ENCODE data around the gene CD58.

CD58 gene

GRCh38 chr1:116491700-116492357, 79.0 kb downstream of the CD58 start:
- ATAC-seq (ENCODE audit: low read depth) (no peak), DNase-seq (ENCODE audit: low spot score) (no peak)
- Histone ChIP-seq H3K27ac (ENCODE audit: poor library complexity, severe bottlenecking) (no peak overlapping the region), H3K4me1 (ENCODE audit: insufficient read depth, poor library complexity, severe bottlenecking) (peaks cover 21% of the 10 kb centered on the region), H3K27me3 (ENCODE audit: insufficient read depth, poor library complexity, severe bottlenecking) (no peaks in the 10 kb centered on the region), H3K36me3 (ENCODE audit: low read depth) (no peaks in the 10 kb centered on the region), H3K4me3 (ENCODE audit: severe bottlenecking) (no peak overlapping the region), H3K9me3 (ENCODE audit: severe bottlenecking) (no peaks in the 10 kb centered on the region)
- TF ChIP-seq CTCF (IDR thresholded peaks at IDR 0.05; ENCODE audit: poor library complexity, severe bottlenecking): no peak

GRCh38 chr1:116490588-116490987, 80.2 kb downstream of the CD58 start:
- no peak for ATAC-seq (ENCODE audit: low read depth)
- H3K9me3 ChIP-seq (ENCODE audit: severe bottlenecking): no peaks in the 10 kb centered on the region
- no peak overlapping the region for H3K27ac ChIP-seq (ENCODE audit: poor library complexity, severe bottlenecking)
- H3K4me1 ChIP-seq (ENCODE audit: insufficient read depth, poor library complexity, severe bottlenecking): peaks cover 19% of the 10 kb centered on the region
- no peaks in the 10 kb centered on the region for H3K36me3 ChIP-seq (ENCODE audit: low read depth)
- no peak overlapping the region for H3K4me3 ChIP-seq (ENCODE audit: severe bottlenecking)
- DNase-seq (ENCODE audit: low spot score): no peak
- no peak for TF ChIP-seq CTCF (IDR thresholded peaks at IDR 0.05; ENCODE audit: poor library complexity, severe bottlenecking)
- H3K27me3 ChIP-seq (ENCODE audit: insufficient read depth, poor library complexity, severe bottlenecking): no peaks in the 10 kb centered on the region

- Histone ChIP-seq H3K27me3 (ENCODE audit: insufficient read depth, poor library complexity, severe bottlenecking) (no peaks in the 10 kb centered on the region), H3K27ac (ENCODE audit: poor library complexity, severe bottlenecking) (peak overlapping the region; percentile 8), H3K9me3 (ENCODE audit: severe bottlenecking) (no peaks in the 10 kb centered on the region), H3K4me1 (ENCODE audit: insufficient read depth, poor library complexity, severe bottlenecking) (peaks cover 18% of the 10 kb centered on the region), H3K36me3 (ENCODE audit: low read depth) (no peaks in the 10 kb centered on the region), H3K4me3 (ENCODE audit: severe bottlenecking) (no peak overlapping the region)
- no peak for DNase-seq (ENCODE audit: low spot score)
- ATAC-seq (ENCODE audit: low read depth): 0 out of 3 replicates have a peak, but pooled peaks have one; percentile 24
- TF ChIP-seq CTCF (IDR thresholded peaks at IDR 0.05; ENCODE audit: poor library complexity, severe bottlenecking): no peak
Observed at GRCh38 chr1:116489231-116489697, 81.6 kb downstream of the CD58 start.

- peaks cover 18% of the 10 kb centered on the region for H3K4me1 ChIP-seq (ENCODE audit: insufficient read depth, poor library complexity, severe bottlenecking)
- no peak for DNase-seq (ENCODE audit: low spot score)
Observed at GRCh38 chr1:116488071-116488470, 82.8 kb downstream of the CD58 start.

More at GRCh38 chr1:116488071-116488470, 82.8 kb downstream of the CD58 start:
- Histone ChIP-seq H3K9me3 (ENCODE audit: severe bottlenecking) (no peaks in the 10 kb centered on the region), H3K27me3 (ENCODE audit: insufficient read depth, poor library complexity, severe bottlenecking) (no peaks in the 10 kb centered on the region), H3K36me3 (ENCODE audit: low read depth) (no peaks in the 10 kb centered on the region), H3K4me3 (ENCODE audit: severe bottlenecking) (no peak overlapping the region), H3K27ac (ENCODE audit: poor library complexity, severe bottlenecking) (no peak overlapping the region)
- no peak for ATAC-seq (ENCODE audit: low read depth)
- no peak for TF ChIP-seq CTCF (IDR thresholded peaks at IDR 0.05; ENCODE audit: poor library complexity, severe bottlenecking)

All from RWPE2 (cell line).